GM23338 (cell line): ENCODE data around the gene KRTAP20-1.

Source experiments
- CREB1 ChIP-seq: fragments of 250-450 bp; sonication (Bioruptor Pico); IDR thresholded peaks from 2 replicates; pipeline ENCODE4 v1.5.0; 2020; ENCODE audit warnings: low read depth, mild to moderate bottlenecking, moderate library complexity
- CTCF ChIP-seq, 2 experiments: fragments of 200-600 bp in 1 of 2; sonication (generic) in 1 of 2; conservative IDR thresholded peaks; 2 replicates each; pipeline versions ENCODE4 v1.5.1 to v1.6.1; 2016 to 2017; ENCODE audit warnings: antibody characterized with exemption in 2 of 2, low read depth in 2 of 2, mild to moderate bottlenecking in 2 of 2, moderate library complexity in 1 of 2
- EZH2 ChIP-seq: fragments of 200-600 bp; sonication (generic); IDR thresholded peaks from one replicate; pipeline ENCODE4 v1.8.0; 2017; ENCODE audit warnings: antibody characterized with exemption, mild to moderate bottlenecking, low read depth; ENCODE audit not compliant: unreplicated experiment

- TF ChIP-seq CTCF (conservative IDR thresholded peaks at IDR 0.05; ENCODE audit: low read depth in 2 of 2): no peak
- TF ChIP-seq CREB1 (CRISPR knock-in tag): no peak
- no peak for TF ChIP-seq EZH2
Observed at GRCh38 chr21:30612132-30612531, 4.1 kb upstream of the KRTAP20-1 start.
